Measurements from ENCODE around the gene SPCS1.
"Not testable (repeated sequence)": the region's sequence is repeated elsewhere in the genome, so short reads cannot be mapped to it uniquely, and the experiment has no call there.

Gene SPCS1

DNA sequence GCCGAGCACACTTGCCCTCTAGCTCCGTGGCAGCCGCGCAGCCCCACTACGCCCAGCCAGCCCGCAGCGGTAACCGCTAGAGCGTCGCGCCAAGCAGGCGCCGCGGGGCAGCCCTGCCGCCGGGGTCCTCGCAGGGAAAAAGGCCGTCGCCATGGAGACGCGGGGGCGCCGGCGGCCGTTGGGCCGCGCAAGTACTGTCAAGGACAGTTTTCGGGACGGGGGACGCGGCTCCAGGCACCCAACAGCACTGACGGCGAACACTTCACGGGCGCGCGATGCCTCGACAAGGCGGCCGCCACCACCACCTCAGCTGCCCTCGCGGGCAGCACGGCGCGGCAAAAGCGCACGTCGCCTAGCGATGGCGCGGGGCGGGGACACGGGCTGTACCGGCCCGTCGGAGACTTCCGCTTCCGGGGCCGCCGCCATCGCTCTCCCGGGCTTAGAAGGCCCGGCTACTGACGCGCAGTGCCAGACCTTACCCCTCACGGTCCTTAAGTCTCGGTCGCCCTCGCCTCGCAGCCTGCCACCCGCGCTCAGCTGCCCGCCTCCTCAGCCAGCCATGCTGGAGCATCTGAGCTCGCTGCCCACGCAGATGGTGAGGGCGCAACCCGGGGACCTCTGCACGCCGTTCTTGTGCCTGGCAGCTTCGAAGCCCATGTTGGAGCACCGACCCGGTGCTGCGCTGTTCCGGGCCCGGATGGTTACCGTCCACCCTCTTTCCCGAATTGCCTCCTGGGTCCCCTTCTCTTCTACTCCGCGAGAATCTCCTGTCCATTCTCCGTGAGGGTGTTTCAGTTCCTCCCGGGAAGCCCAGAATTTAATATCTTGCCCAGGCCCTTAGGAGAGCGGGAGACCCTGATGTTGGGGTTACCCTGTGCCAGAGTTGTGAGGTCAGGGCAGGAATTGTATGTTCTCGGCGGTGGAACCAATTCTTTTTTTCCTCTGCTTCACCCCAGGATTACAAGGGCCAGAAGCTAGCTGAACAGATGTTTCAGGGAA lies at the start of gene SPCS1, which contains the start of gene GLT8D1:
Gene SPCS1 (plus strand): TSS at position 419 of the 999 bp plus-strand sequence. CDS start 141 bp downstream, at position 560.
Gene GLT8D1 (minus strand): TSS at position 104 of the 999 bp plus-strand sequence. CDS start 5,331 bp downstream, outside the sequence.
- in situ Hi-C loops (cut with HindIII; ENCODE audit: low sequenced_read_pairs): no loop called here
- TF ChIP-seq, protein P1, sequence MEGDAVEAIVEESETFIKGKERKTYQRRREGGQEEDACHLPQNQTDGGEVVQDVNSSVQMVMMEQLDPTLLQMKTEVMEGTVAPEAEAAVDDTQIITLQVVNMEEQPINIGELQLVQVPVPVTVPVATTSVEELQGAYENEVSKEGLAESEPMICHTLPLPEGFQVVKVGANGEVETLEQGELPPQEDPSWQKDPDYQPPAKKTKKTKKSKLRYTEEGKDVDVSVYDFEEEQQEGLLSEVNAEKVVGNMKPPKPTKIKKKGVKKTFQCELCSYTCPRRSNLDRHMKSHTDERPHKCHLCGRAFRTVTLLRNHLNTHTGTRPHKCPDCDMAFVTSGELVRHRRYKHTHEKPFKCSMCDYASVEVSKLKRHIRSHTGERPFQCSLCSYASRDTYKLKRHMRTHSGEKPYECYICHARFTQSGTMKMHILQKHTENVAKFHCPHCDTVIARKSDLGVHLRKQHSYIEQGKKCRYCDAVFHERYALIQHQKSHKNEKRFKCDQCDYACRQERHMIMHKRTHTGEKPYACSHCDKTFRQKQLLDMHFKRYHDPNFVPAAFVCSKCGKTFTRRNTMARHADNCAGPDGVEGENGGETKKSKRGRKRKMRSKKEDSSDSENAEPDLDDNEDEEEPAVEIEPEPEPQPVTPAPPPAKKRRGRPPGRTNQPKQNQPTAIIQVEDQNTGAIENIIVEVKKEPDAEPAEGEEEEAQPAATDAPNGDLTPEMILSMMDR (IDR thresholded peaks at IDR 0.05; ENCODE audit: low read depth, low read length, missing control alignments): no peak
- DNase-seq (ENCODE audit: low read depth): peak; percentile 59
- peak within 1 kb of the TSS; percentile 65 for H3K4me3 ChIP-seq (ENCODE audit: low read depth, low read length)

DNA sequence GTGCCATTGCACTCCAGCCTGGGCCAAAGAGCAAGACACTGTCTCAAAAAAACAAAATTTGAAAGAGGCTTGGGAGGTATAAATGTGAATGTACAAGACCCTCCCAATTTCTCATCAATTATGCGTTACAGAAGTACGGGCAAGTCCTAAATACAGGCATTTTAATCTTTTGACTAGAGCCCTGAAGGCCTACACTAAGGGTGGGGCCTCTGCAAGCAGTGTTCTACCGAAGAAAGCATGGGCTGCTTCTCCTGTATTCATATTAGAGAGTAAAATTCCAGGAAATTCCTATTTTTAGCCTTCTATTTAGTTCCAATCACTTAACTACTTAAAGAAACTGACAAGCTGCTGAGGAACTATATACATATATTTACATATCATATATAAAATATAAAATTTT lies 45.9 kb upstream of the SPCS1 start:
- no peak overlapping the region for H3K4me3 ChIP-seq (ENCODE audit: low read depth, low read length)
- no peak for DNase-seq (ENCODE audit: low read depth)
- TF ChIP-seq, protein P1 (IDR thresholded peaks at IDR 0.05; ENCODE audit: low read depth, low read length, missing control alignments): no peak
- in situ Hi-C loops (cut with HindIII; ENCODE audit: low sequenced_read_pairs): no loop called here

DNA sequence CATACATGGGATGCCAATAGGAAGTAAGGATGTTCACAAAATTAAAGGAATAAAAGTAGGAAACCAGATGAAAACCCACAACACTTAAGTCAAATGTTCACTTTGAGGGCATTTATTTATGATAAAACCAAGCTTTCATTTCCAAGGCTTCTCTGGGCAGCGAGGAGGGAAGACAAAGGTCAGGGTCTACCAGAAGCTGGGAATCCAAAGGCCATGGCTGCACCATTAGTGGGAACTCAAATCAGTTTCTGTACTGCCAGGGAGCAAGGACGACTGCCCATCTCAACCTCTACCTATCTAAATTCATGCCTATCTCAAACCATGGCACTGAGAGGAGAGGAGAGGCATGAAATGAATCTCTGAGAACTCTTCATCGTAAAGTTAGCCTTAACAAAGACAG lies 42.8 kb upstream of the SPCS1 start:
- no peak for DNase-seq (ENCODE audit: low read depth)
- H3K4me3 ChIP-seq (ENCODE audit: low read depth, low read length): no peak overlapping the region
- TF ChIP-seq, protein P1 (IDR thresholded peaks at IDR 0.05; ENCODE audit: low read depth, low read length, missing control alignments): no peak
- in situ Hi-C loops (cut with HindIII; ENCODE audit: low sequenced_read_pairs): no loop called here

- in situ Hi-C loops (cut with HindIII; ENCODE audit: low sequenced_read_pairs): no loop called here
- TF ChIP-seq, protein P1 (IDR thresholded peaks at IDR 0.05; ENCODE audit: low read depth, low read length, missing control alignments): no peak
- H3K4me3 ChIP-seq (ENCODE audit: low read depth, low read length): peak overlapping the region; percentile 9
- DNase-seq (ENCODE audit: low read depth): peak; percentile 99
Observed at GRCh38 chr3:52670621-52671521, 35.0 kb upstream of the SPCS1 start.

DNA sequence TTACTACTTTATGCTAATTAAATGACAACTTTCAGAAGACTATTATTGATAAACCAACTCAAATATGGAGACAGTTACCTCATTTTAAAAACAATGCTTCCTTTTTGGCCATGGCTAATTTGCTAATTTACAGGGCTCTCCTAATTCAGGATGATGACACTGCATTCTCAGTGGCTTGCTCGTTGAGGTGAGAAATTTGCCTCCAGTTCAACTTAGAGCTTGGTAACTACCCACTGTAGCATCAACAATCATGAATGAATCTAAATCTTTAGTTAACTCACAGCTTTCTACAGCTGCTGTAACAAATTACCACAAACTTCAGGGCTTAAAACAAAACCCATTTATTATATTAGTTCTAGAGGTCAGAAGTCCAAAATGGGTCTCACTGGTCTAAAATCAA lies 34.2 kb upstream of the SPCS1 start:
- TF ChIP-seq, protein P1 (IDR thresholded peaks at IDR 0.05; ENCODE audit: low read depth, low read length, missing control alignments): no peak
- no peak overlapping the region for H3K4me3 ChIP-seq (ENCODE audit: low read depth, low read length)
- no peak for DNase-seq (ENCODE audit: low read depth)
- in situ Hi-C loops (cut with HindIII; ENCODE audit: low sequenced_read_pairs): no loop called here

GRCh38 chr3:52676201-52676600 lies 29.7 kb upstream of the SPCS1 start:
- H3K4me3 ChIP-seq (ENCODE audit: low read depth, low read length): not testable (repeated sequence)

More at GRCh38 chr3:52676201-52676600, 29.7 kb upstream of the SPCS1 start:
- in situ Hi-C loops (cut with HindIII; ENCODE audit: low sequenced_read_pairs); DNase-seq (ENCODE audit: low read depth): not testable (repeated sequence)

All from astrocyte of the cerebellum (primary cell).